Kidney epithelial cell (primary cell): ENCODE results near the gene YPEL5. TPM values are rescaled to one million over a fixed set of nuclear protein-coding genes. Genes with fewer than 3 reads are reported as not detected.

Experiments used
- DNase-seq: peaks from one replicate; pipeline ENCODE4 v3.0.0-alpha.2; 2010; ENCODE audit warnings: low read depth
- H3K27me3 ChIP-seq: 2 replicates; pipeline ENCODE4 v1.6.0; 2011; ENCODE audit warnings: low read length; ENCODE audit not compliant: control insufficient read depth, insufficient read depth
- H3K36me3 ChIP-seq: 2 replicates; pipeline ENCODE4 v1.5.1; 2011; ENCODE audit warnings: low read length; ENCODE audit not compliant: control insufficient read depth, insufficient read depth
- H3K4me3 ChIP-seq: 2 replicates; pipeline ENCODE4 v1.5.1; 2011; ENCODE audit warnings: low read depth, mild to moderate bottlenecking, control low read depth, low read length
- CTCF ChIP-seq: IDR thresholded peaks from 2 replicates; pipeline ENCODE4 v1.5.1; 2011; ENCODE audit warnings: mild to moderate bottlenecking, moderate library complexity, low read length, control low read depth, inconsistent platforms; ENCODE audit not compliant: insufficient read depth, poor library complexity, severe bottlenecking
- total RNA-seq: library from RNA; depleted of rRNA; stranded (reverse); fragments of >200 nt; gene quantifications from 2 replicates; pipeline ENCODE4 v1.2.3, GENCODE V29; 2015

Gene YPEL5
- total RNA-seq, 1 donor from 2014 or later, result 71.2 TPM

GRCh38 chr2:30178618-30179434 is 32.0 kb downstream of the YPEL5 start:
- H3K4me3 ChIP-seq, result no peak overlapping the region
- TF ChIP-seq CTCF, result no peak
- peaks cover 3% of the 10 kb centered on the region for H3K27me3 ChIP-seq
- no peaks in the 10 kb centered on the region for H3K36me3 ChIP-seq
- no peak for DNase-seq

GRCh38 chr2:30179536-30179935 is 32.7 kb downstream of the YPEL5 start:
- no peak for DNase-seq
- Histone ChIP-seq H3K36me3 (no peaks in the 10 kb centered on the region), H3K4me3 (no peak overlapping the region), H3K27me3 (peaks cover 5% of the 10 kb centered on the region)
- TF ChIP-seq CTCF, result no peak

- H3K36me3 ChIP-seq, result no peaks in the 10 kb centered on the region
- DNase-seq, result no peak
- H3K27me3 ChIP-seq, result peaks cover 5% of the 10 kb centered on the region
- no peak for TF ChIP-seq CTCF
- H3K4me3 ChIP-seq, result no peak overlapping the region
Observed at GRCh38 chr2:30180226-30180625, 33.4 kb downstream of the YPEL5 start.

GRCh38 chr2:30181176-30181575 is 34.4 kb downstream of the YPEL5 start:
- H3K27me3 ChIP-seq, result peaks cover 5% of the 10 kb centered on the region
- no peak for TF ChIP-seq CTCF
- no peaks in the 10 kb centered on the region for H3K36me3 ChIP-seq
- no peak for DNase-seq
- no peak overlapping the region for H3K4me3 ChIP-seq

- H3K4me3 ChIP-seq, result no peak overlapping the region
- TF ChIP-seq CTCF, result no peak
- DNase-seq, result no peak
Observed at GRCh38 chr2:30184035-30184434, 37.2 kb downstream of the YPEL5 start.

GRCh38 chr2:30185178-30185577 is 38.4 kb downstream of the YPEL5 start:
- no peak for DNase-seq

More at GRCh38 chr2:30184035-30184434, 37.2 kb downstream of the YPEL5 start:
- Histone ChIP-seq H3K36me3 (no peaks in the 10 kb centered on the region), H3K27me3 (peaks cover 4% of the 10 kb centered on the region)

More at GRCh38 chr2:30185178-30185577, 38.4 kb downstream of the YPEL5 start:
- Histone ChIP-seq H3K36me3 (no peaks in the 10 kb centered on the region), H3K27me3 (peaks cover 2% of the 10 kb centered on the region), H3K4me3 (no peak overlapping the region)
- no peak for TF ChIP-seq CTCF
